AG04450 (cell line): ENCODE data around the gene TMEM109. TPM values are rescaled to one million over a fixed set of nuclear protein-coding genes. Genes with fewer than 3 reads are reported as not detected.
A peak's percentile ranks its signal among the peaks of the same experiment; 100 is the strongest.

ENCODE experiments used
- CTCF ChIA-PET: fragments of 300-600, 350-600 bp; formaldehyde crosslinking; extraction: SDS; loops from one replicate; lab custom pipeline; 2022; ENCODE audit warnings: antibody characterized with exemption, inconsistent platforms; lab: Charles Lee
- POLR2A ChIA-PET: fragments of 350-600 bp; formaldehyde crosslinking; extraction: SDS; loops from one replicate; lab custom pipeline; 2021; ENCODE audit warnings: antibody characterized with exemption, inconsistent platforms; lab: Yijun Ruan, JAX
- DNase-seq: peaks from one replicate; pipeline ENCODE4 v3.0.0-alpha.2; 2011; ENCODE audit warnings: low read depth, low spot score
- H3K27ac ChIP-seq: one replicate; pipeline ENCODE4 v1.5.1; 2012; ENCODE audit warnings: low read depth, low read length, control low read depth
- H3K27me3 ChIP-seq: one replicate; pipeline ENCODE4 v1.6.0; 2012; ENCODE audit warnings: low read length; ENCODE audit not compliant: control insufficient read depth, insufficient read depth
- H3K4me3 ChIP-seq: 2 replicates; pipeline ENCODE4 v1.5.1; 2011; ENCODE audit warnings: mild to moderate bottlenecking, low read depth, low read length, control low read depth
- H3K9me3 ChIP-seq: 2 replicates; pipeline ENCODE4 v1.5.1; 2012; ENCODE audit warnings: low read length; ENCODE audit not compliant: control insufficient read depth, insufficient read depth
- polyA plus RNA-seq: library from polyadenylated mRNA; depleted of rRNA; stranded (reverse); fragments of >200 nt; gene quantifications from 2 replicates; pipeline ENCODE4 v1.2.3, GENCODE V29; 2011
- TF ChIP-seq, protein P1 (sequence below): IDR thresholded peaks from 2 replicates; pipeline ENCODE4 v1.5.1; 2011; ENCODE audit warnings: low read depth, low read length, control low read depth, inconsistent platforms

TMEM109 gene
- polyA plus RNA-seq, 1 experiment, result 36.2 TPM

DNA sequence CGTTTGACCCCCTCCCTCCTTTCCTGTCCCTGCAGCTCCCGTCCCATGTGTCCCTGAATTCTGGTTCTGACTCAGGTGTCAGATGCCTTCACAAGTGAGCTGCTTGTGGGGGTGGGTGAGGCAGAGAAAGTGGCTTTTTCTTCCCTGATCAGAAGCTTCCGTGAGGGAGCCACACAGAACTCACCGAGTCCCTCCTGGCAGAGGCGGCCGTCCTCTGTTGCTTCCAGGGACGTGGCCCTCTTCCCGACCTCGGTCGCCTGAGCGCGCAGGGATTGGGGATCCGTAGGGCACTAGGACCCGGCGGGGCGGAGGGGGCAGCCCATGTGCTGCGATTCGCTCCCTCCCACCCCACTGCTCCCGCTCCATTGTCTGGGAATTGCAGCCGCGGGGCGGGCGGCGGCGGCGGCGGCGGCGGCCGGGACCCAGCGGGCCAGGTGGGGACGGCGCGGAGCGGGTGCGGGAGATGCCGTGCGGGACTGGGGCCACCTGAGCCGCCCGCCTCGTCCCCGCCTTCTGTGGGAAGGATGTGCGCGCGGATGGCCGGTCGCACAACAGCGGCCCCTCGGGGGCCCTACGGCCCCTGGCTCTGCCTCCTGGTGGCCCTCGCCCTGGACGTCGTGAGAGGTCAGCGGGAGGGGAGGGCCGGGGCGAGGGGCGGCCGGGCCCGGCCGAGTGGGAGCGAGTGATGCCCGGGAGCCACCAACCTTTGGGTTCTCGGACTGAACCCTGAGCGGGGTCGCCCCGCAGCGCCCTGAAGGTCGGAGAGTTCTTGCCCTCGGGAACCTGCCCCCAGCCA lies 10.3 kb downstream of the TMEM109 start, which contains the start of gene TMEM132A:
TMEM132A (plus strand) TSS at position 351 of the 796 bp plus-strand sequence; CDS start at position 525, 174 bp downstream.
- Histone ChIP-seq H3K27ac (peak within 1 kb of the TSS; percentile 52), H3K9me3 (no peaks in the 10 kb centered on the region; the same call in 1 of the 2 replicates), H3K4me3 (peak within 1 kb of the TSS; percentile 79), H3K27me3 (no peaks in the 10 kb centered on the region)
- TF ChIP-seq, protein P1, sequence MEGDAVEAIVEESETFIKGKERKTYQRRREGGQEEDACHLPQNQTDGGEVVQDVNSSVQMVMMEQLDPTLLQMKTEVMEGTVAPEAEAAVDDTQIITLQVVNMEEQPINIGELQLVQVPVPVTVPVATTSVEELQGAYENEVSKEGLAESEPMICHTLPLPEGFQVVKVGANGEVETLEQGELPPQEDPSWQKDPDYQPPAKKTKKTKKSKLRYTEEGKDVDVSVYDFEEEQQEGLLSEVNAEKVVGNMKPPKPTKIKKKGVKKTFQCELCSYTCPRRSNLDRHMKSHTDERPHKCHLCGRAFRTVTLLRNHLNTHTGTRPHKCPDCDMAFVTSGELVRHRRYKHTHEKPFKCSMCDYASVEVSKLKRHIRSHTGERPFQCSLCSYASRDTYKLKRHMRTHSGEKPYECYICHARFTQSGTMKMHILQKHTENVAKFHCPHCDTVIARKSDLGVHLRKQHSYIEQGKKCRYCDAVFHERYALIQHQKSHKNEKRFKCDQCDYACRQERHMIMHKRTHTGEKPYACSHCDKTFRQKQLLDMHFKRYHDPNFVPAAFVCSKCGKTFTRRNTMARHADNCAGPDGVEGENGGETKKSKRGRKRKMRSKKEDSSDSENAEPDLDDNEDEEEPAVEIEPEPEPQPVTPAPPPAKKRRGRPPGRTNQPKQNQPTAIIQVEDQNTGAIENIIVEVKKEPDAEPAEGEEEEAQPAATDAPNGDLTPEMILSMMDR, result no peak
- no peak for DNase-seq
- POLR2A ChIA-PET, result interaction anchor here (1.0 to 1.4 kb wide), 2 partner anchors 9 to 10 kb away, joined by 5 to 6 read pairs; partner anchors contain the start of gene TMEM109
- CTCF ChIA-PET, result interaction anchor here (1.0 to 1.1 kb wide), 2 partner anchors 9 to 11 kb away, joined by 3 to 4 read pairs; partner anchors contain the start of gene TMEM109

DNA sequence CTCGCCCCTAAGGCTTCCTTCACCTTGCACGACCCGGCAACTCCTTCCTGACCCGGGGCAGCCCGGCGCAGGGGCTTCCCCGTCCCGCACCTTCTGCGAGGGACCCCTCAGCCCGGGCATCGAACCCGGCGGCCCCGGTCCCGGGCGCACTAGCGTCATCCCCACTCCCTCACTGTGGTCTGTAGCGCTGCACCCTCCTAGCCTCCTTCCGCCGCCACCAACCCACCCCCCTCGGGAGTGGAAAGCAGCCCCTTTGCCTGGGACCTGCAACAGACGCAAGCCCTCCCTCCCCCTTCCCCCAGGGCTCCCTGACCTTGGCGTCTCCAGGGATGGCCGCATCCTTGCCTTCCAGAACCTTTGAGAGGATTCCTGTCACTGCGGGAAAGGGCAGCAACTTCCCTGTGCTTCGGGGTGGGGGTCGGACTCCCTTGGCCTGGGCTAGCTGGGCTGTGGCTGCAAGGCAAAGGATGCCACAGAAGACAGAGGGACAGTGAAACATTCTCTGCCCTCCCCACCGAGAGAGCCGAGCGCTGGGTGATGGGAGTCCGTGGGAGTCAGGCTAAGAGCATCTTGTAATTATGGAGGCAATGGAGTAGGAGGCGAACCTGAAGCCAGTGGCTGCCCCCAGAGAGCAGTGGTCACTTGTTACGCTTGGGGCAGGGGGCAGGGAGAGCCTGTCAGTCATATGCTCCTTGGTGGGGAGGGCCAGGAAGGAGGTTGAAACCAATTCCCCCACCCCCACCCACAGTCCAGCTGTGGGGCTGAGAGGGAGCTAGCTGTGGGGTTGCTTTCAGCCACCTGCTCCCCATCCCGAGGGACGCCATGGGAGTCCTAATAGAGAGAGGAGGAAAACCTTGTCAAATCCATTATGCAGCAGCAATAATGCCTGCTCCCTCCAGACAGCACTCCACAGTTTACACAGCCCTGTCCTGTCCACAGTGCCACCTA lies 11.2 kb downstream of the TMEM109 start:
- Histone ChIP-seq H3K27me3 (no peaks in the 10 kb centered on the region), H3K9me3 (no peaks in the 10 kb centered on the region; the same call in 1 of the 2 replicates), H3K27ac (peak overlapping the region; percentile 52), H3K4me3 (peak overlapping the region; percentile 79)
- TF ChIP-seq, protein P1, result no peak
- ChIA-PET POLR2A (interaction anchor here (0.6 kb wide), 2 partner anchors 15 to 51 kb away, joined by 3 read pairs; no protein-coding TSS in a partner anchor), CTCF (no interaction called here)
- DNase-seq, result no peak

DNA sequence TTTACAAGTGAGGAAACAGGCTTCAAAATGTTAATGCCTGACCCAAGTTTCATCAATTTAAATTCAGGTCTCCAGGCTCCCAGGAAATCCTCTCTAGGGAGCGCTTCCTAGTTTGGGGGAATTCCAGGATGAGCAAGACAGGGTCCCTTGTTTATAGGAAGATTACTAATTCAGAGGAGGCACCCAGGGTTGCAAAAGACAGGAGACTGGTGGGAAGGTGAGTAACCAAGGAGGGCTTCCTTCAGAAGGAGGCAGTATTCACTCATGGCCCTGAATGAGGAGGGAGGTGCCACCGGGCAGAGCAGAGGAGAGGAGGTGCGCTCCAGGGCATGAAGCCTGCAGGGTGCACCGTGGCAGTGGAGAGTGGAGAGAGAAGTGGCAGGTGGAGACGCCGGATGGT lies 11.9 kb downstream of the TMEM109 start:
- peak; percentile 29 for DNase-seq
- ChIA-PET CTCF (interaction anchor here (1.6 kb wide), 1 partner anchor 94 kb away, joined by 3 read pairs; no protein-coding TSS in a partner anchor), POLR2A (interaction anchor here (0.6 kb wide), 2 partner anchors 14 to 52 kb away, joined by 3 read pairs; no protein-coding TSS in a partner anchor)
- TF ChIP-seq, protein P1, result 0 out of 2 replicates have a peak, but pooled peaks have one; percentile 12
- H3K9me3 ChIP-seq, result no peaks in the 10 kb centered on the region; the same call in 1 of the 2 replicates
- H3K27ac ChIP-seq, result peak overlapping the region; percentile 52
- H3K27me3 ChIP-seq, result no peaks in the 10 kb centered on the region
- peak overlapping the region; percentile 79 for H3K4me3 ChIP-seq

DNA sequence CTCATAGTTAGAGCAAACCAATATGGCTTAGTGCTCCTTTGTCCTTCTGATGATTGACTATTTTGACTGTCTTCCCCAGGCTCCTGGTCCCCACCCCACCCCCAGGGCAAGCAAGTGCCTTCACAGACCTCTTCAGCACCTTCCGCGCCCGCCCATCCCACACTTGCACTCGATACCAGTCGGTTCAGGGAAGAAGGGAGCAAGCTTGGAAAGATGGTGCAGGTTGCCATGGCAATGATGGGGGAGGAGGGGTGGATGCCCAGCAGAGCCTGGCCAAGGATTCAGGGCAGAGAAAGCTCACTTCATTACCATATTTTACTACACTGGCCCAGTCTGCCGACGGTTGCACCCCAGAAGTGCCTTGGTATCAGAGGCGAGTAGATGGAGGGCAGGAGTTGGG lies 12.5 kb downstream of the TMEM109 start:
- CTCF ChIA-PET, result interaction anchor here (1.6 kb wide), 1 partner anchor 95 kb away, joined by 3 read pairs; no protein-coding TSS in a partner anchor

More for the DNA sequence above, 12.5 kb downstream of the TMEM109 start:
- Histone ChIP-seq H3K9me3 (no peaks in the 10 kb centered on the region; the same call in 1 of the 2 replicates), H3K27ac (no peak overlapping the region), H3K4me3 (no peak overlapping the region), H3K27me3 (no peaks in the 10 kb centered on the region)
- POLR2A ChIA-PET, result interaction anchor here (0.8 kb wide), 1 partner anchor 11 kb away, joined by 3 read pairs; no protein-coding TSS in a partner anchor
- TF ChIP-seq, protein P1, result no peak
- no peak for DNase-seq
